Activated CD4-positive, CD25-positive, alpha-beta regulatory T cell treated with anti-CD3 and anti-CD28 coated beads, Interleukin-2, amount 50 U/mL, for 24 hours (primary cell): ENCODE measurements around the gene ATR.
"Not testable (repeated sequence)": the region's sequence is repeated elsewhere in the genome, so short reads cannot be mapped to it uniquely, and the experiment has no call there.

Source experiments
- ATAC-seq, 2 donors: fragments of 150-1000 bp; cut with Tn5 transposase; one replicate each; pipeline ENCODE4 v1.10.0; 2021; ENCODE audit warnings: mild to moderate bottlenecking in 1 of 2, moderate library complexity in 1 of 2

ATR gene

GRCh38 chr3:142447301-142447851 lies 131.2 kb downstream of the ATR start:
- peak; percentile 7 to 21 for ATAC-seq

- ATAC-seq = peak; percentile 52 to 68
Measured at GRCh38 chr3:142445816-142446254, 132.7 kb downstream of the ATR start.

DNA sequence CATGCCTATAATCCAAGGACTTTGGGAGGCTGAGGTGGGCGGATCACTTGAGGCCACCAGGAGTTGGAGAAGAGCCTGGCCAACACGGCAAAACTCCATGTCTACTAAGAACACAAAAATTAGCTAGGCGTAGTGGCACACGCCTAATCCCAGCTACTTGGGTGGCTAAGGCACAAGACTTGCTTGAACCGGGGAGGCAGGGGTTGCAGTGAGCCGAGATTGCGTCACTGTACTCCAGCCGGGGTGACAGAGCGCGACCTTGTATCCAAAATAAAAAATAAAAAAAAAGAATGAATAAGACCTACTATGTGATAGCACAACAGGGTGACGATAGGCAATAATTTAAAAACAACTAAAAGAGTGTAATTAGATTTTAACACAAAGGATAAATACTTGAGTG lies 134.2 kb downstream of the ATR start:
- no peak for ATAC-seq

DNA sequence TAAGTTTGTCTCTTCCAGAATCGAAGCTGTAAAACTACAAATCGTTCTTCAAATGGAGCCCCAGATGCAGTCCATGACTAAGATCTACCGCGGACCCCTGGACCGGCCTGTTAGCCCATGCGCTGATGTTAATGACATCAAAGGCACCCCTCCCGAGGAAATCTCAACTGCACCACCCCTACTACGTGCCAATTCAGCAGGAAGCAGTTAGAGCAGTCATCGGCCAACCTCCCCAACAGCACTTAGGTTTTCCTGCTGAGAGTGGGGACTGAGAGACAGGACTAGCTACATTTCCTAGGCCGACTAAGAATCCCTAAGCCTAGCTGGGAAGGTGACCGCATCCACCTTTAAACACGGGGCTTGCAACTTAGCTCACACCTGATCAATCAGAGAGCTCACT lies 135.5 kb downstream of the ATR start:
- ATAC-seq = not testable (repeated sequence)

DNA sequence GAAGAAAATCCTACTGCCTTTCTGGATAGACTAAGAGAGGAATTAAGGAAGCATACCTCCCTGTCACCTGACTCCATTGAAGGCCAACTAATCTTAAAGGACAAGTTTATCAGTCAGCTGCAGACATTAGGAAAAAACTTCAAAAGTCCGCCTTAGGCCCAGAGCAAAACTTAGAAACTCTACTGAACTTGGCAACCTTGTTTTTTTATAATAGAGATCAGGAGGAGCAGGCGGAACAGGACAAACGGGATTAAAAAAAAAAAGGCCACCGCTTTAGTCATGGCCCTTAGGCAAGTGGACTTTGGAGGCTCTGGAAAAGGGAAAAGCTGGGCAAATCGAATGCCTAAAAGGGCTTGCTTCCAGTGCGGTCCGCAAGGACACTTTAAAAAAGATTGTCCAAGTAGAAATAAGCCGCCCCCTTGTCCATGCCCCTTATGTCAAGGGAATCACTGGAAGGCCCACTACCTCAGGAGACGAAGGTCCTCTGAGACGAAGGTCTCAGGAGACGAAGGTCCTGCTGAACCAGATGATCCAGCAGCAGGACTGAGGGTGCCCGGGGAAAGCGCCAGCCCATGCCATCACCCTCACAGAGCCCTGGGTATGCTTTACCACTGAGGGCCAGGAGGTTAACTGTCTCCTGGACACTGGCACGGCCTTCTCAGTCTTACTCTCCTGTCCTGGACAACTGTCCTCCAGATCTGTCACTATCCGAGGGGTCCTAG lies 138.9 kb downstream of the ATR start:
- ATAC-seq = not testable (repeated sequence)

DNA sequence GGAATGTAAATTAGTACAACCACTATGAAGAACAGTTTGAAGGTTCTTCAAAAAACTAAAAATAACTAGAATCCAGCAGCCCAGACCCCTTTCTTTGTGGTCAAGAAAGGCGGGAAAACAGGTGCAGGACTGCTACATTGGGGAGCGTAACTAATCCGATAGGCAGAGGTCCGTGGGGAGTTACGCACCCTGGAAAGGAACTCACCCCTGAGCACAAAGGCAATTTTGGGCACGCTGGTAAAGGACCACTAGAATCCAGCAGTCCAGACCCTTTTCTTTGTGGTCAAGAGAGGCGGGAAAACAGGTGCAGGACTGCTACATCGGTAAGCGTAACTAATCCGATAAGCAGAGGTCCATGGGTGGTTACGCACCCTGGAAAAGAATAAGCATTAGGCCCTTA lies 140.4 kb downstream of the ATR start:
- ATAC-seq = not testable (repeated sequence)

GRCh38 chr3:142436951-142437585 lies 141.5 kb downstream of the ATR start:
- no peak for ATAC-seq

DNA sequence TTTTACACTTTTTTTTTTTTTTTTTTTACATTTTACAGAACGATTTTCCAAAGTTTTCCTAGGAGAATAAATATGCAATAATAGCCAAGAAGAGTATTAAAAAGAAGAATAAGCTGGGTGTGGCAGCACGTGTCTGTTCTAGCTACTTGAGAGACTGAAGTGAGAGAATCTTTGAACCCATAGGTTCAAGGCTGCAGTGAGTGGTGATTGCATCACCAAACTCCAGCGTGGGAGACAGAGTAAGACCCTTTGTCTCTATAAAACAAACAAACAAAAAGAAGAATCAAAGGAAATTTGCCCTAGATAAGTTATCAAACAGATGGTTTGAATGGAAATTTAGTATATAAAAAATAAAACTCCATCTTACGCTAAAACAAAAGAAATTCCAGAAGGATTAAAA lies 144.0 kb downstream of the ATR start:
- no peak for ATAC-seq

- ATAC-seq = no peak
Measured at GRCh38 chr3:142433110-142433509, 145.4 kb downstream of the ATR start.

GRCh38 chr3:142429582-142429981 lies 149.0 kb downstream of the ATR start:
- ATAC-seq = no peak

DNA sequence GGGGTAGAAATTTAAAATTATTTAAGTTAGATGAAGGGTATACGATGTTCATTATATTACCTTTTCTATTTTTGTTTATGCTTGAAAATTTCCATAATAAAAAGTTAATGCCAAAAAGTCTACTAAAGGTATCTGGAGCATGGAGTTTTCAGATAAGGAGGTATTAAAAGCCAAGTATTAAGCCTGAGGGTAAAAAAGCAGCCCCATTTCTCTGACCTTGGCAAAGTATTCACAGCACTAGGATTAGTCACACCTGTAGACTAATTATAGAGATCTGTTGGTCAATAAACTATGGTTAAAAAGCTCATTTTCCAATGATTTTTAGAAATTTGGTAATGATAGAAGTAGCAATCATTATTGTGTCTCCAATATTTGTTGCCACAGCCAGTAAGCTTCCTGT lies 153.8 kb downstream of the ATR start:
- no peak for ATAC-seq

GRCh38 chr3:142418926-142419592 lies 159.5 kb downstream of the ATR start:
- no peak for ATAC-seq

DNA sequence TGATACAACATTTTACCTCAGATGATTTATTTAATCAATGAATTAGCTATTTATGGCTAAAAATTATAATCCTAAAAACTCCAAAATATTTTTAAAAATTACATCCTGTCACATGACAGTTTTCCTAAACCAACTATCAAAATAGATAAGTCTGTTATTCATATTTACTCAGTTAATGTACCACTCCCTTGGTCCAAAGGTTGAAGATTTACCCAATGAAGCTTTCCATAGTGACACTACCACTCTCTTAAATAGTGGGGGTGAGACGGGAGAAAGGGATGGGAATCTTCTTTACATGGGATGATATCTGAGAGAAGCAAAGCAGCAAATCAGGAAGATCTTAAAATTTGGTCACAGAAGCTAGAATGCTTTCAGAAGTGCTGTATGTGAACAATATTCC lies 161.2 kb downstream of the ATR start:
- no peak for ATAC-seq

DNA sequence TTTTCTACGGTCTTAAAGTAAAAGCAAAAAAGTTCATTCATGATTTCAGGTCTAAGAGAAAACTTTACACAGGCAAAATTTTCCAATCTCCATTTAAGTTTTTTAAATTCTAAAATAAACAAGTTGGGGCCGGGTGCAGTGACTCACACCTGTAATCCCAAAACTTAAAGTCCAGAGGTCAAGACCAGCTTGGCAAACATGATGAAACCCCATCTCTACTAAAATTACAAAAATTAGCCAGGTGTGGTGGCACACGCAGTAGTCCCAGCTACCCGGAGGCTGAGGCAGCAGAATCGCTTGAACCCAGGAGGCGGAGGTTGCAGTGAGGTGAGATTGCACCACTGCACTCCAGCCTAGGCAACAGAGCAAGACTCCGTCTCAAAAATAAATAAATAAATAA lies 178.0 kb downstream of the ATR start:
- not testable (repeated sequence) for ATAC-seq
